ENCODE data around the gene CEP350.

GRCh38 chr1:180131510-180131909, 176.9 kb downstream of the CEP350 start:
- TF ChIP-seq, protein P1, sequence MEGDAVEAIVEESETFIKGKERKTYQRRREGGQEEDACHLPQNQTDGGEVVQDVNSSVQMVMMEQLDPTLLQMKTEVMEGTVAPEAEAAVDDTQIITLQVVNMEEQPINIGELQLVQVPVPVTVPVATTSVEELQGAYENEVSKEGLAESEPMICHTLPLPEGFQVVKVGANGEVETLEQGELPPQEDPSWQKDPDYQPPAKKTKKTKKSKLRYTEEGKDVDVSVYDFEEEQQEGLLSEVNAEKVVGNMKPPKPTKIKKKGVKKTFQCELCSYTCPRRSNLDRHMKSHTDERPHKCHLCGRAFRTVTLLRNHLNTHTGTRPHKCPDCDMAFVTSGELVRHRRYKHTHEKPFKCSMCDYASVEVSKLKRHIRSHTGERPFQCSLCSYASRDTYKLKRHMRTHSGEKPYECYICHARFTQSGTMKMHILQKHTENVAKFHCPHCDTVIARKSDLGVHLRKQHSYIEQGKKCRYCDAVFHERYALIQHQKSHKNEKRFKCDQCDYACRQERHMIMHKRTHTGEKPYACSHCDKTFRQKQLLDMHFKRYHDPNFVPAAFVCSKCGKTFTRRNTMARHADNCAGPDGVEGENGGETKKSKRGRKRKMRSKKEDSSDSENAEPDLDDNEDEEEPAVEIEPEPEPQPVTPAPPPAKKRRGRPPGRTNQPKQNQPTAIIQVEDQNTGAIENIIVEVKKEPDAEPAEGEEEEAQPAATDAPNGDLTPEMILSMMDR (IDR thresholded peaks at IDR 0.05), result no peak
- TF ChIP-seq POLR2AphosphoS5 (IDR thresholded peaks at IDR 0.05) (no peak), POLR2A (IDR thresholded peaks at IDR 0.05) (no peak), EP300 (IDR thresholded peaks at IDR 0.05) (no peak)
